ENCODE results near the gene GRM5.

GRM5 gene

GRCh38 chr11:88626216-88626615 lies 439.6 kb downstream of the GRM5 start:
- no peaks in the 10 kb centered on the region for H3K9me3 ChIP-seq (ENCODE audit: control insufficient read depth in 1 of 2, low read length in 2 of 2)
- H3K4me3 ChIP-seq (ENCODE audit: low read depth in 1 of 2, low read length in 2 of 2) = no peak overlapping the region
- no peak overlapping the region for H3K27ac ChIP-seq (ENCODE audit: low read depth, low read length)
- H3K9ac ChIP-seq (ENCODE audit: low read depth in 1 of 2, low read length in 2 of 2) = no peak overlapping the region
- no peaks in the 10 kb centered on the region for H3K4me1 ChIP-seq (ENCODE audit: control insufficient read depth in 1 of 2, insufficient read depth in 2 of 2, low read length in 2 of 2)
- H3K36me3 ChIP-seq (ENCODE audit: control insufficient read depth in 1 of 2, insufficient read depth in 2 of 2, low read length in 2 of 2) = no peaks in the 10 kb centered on the region
- H3K27me3 ChIP-seq (ENCODE audit: control insufficient read depth in 1 of 2, insufficient read depth in 2 of 2, low read length in 2 of 2) = no peaks in the 10 kb centered on the region

- H3K4me1 ChIP-seq (ENCODE audit: control insufficient read depth in 1 of 2, insufficient read depth in 2 of 2, low read length in 2 of 2) = no peaks in the 10 kb centered on the region
- H3K27ac ChIP-seq (ENCODE audit: low read depth, low read length) = no peak overlapping the region
- no peaks in the 10 kb centered on the region for H3K36me3 ChIP-seq (ENCODE audit: control insufficient read depth in 1 of 2, insufficient read depth in 2 of 2, low read length in 2 of 2)
Observed at GRCh38 chr11:88623531-88623930, 442.3 kb downstream of the GRM5 start.

GRCh38 chr11:88620568-88621130 lies 445.1 kb downstream of the GRM5 start:
- Histone ChIP-seq H3K4me1 (ENCODE audit: control insufficient read depth in 1 of 2, insufficient read depth in 2 of 2, low read length in 2 of 2) (no peaks in the 10 kb centered on the region), H3K27ac (ENCODE audit: low read depth, low read length) (no peak overlapping the region), H3K9me3 (ENCODE audit: control insufficient read depth in 1 of 2, low read length in 2 of 2) (no peaks in the 10 kb centered on the region), H3K27me3 (ENCODE audit: control insufficient read depth in 1 of 2, insufficient read depth in 2 of 2, low read length in 2 of 2) (no peaks in the 10 kb centered on the region), H3K36me3 (ENCODE audit: control insufficient read depth in 1 of 2, insufficient read depth in 2 of 2, low read length in 2 of 2) (no peaks in the 10 kb centered on the region), H3K4me3 (ENCODE audit: low read depth in 1 of 2, low read length in 2 of 2) (no peak overlapping the region), H3K9ac (ENCODE audit: low read depth in 1 of 2, low read length in 2 of 2) (no peak overlapping the region)

More at GRCh38 chr11:88623531-88623930, 442.3 kb downstream of the GRM5 start:
- H3K9me3 ChIP-seq (ENCODE audit: control insufficient read depth in 1 of 2, low read length in 2 of 2) = no peaks in the 10 kb centered on the region
- H3K9ac ChIP-seq (ENCODE audit: low read depth in 1 of 2, low read length in 2 of 2) = no peak overlapping the region
- no peak overlapping the region for H3K4me3 ChIP-seq (ENCODE audit: low read depth in 1 of 2, low read length in 2 of 2)
- no peaks in the 10 kb centered on the region for H3K27me3 ChIP-seq (ENCODE audit: control insufficient read depth in 1 of 2, insufficient read depth in 2 of 2, low read length in 2 of 2)

- no peaks in the 10 kb centered on the region for H3K27me3 ChIP-seq (ENCODE audit: control insufficient read depth in 1 of 2, insufficient read depth in 2 of 2, low read length in 2 of 2)
- H3K4me3 ChIP-seq (ENCODE audit: low read depth in 1 of 2, low read length in 2 of 2) = no peak overlapping the region
- H3K4me1 ChIP-seq (ENCODE audit: control insufficient read depth in 1 of 2, insufficient read depth in 2 of 2, low read length in 2 of 2) = no peaks in the 10 kb centered on the region
- H3K27ac ChIP-seq (ENCODE audit: low read depth, low read length) = no peak overlapping the region
- no peaks in the 10 kb centered on the region for H3K36me3 ChIP-seq (ENCODE audit: control insufficient read depth in 1 of 2, insufficient read depth in 2 of 2, low read length in 2 of 2)
- no peak overlapping the region for H3K9ac ChIP-seq (ENCODE audit: low read depth in 1 of 2, low read length in 2 of 2)
- no peaks in the 10 kb centered on the region for H3K9me3 ChIP-seq (ENCODE audit: control insufficient read depth in 1 of 2, low read length in 2 of 2)
Observed at GRCh38 chr11:88619656-88620385, 446.0 kb downstream of the GRM5 start.

GRCh38 chr11:88619071-88619425 lies 446.7 kb downstream of the GRM5 start:
- Histone ChIP-seq H3K27me3 (ENCODE audit: control insufficient read depth in 1 of 2, insufficient read depth in 2 of 2, low read length in 2 of 2) (no peaks in the 10 kb centered on the region), H3K9ac (ENCODE audit: low read depth in 1 of 2, low read length in 2 of 2) (no peak overlapping the region), H3K4me3 (ENCODE audit: low read depth in 1 of 2, low read length in 2 of 2) (no peak overlapping the region), H3K4me1 (ENCODE audit: control insufficient read depth in 1 of 2, insufficient read depth in 2 of 2, low read length in 2 of 2) (no peaks in the 10 kb centered on the region), H3K36me3 (ENCODE audit: control insufficient read depth in 1 of 2, insufficient read depth in 2 of 2, low read length in 2 of 2) (no peaks in the 10 kb centered on the region), H3K27ac (ENCODE audit: low read depth, low read length) (no peak overlapping the region), H3K9me3 (ENCODE audit: control insufficient read depth in 1 of 2, low read length in 2 of 2) (no peaks in the 10 kb centered on the region)

- no peaks in the 10 kb centered on the region for H3K9me3 ChIP-seq (ENCODE audit: control insufficient read depth in 1 of 2, low read length in 2 of 2)
Observed at GRCh38 chr11:88618327-88619070, 447.3 kb downstream of the GRM5 start.

GRCh38 chr11:88617226-88617625 lies 448.6 kb downstream of the GRM5 start:
- no peak overlapping the region for H3K4me3 ChIP-seq (ENCODE audit: low read depth in 1 of 2, low read length in 2 of 2)
- no peaks in the 10 kb centered on the region for H3K36me3 ChIP-seq (ENCODE audit: control insufficient read depth in 1 of 2, insufficient read depth in 2 of 2, low read length in 2 of 2)
- H3K9ac ChIP-seq (ENCODE audit: low read depth in 1 of 2, low read length in 2 of 2) = no peak overlapping the region
- H3K4me1 ChIP-seq (ENCODE audit: control insufficient read depth in 1 of 2, insufficient read depth in 2 of 2, low read length in 2 of 2) = no peaks in the 10 kb centered on the region
- H3K27me3 ChIP-seq (ENCODE audit: control insufficient read depth in 1 of 2, insufficient read depth in 2 of 2, low read length in 2 of 2) = no peaks in the 10 kb centered on the region
- H3K9me3 ChIP-seq (ENCODE audit: control insufficient read depth in 1 of 2, low read length in 2 of 2) = no peaks in the 10 kb centered on the region
- no peak overlapping the region for H3K27ac ChIP-seq (ENCODE audit: low read depth, low read length)

More at GRCh38 chr11:88618327-88619070, 447.3 kb downstream of the GRM5 start:
- H3K4me3 ChIP-seq (ENCODE audit: low read depth in 1 of 2, low read length in 2 of 2) = no peak overlapping the region
- H3K4me1 ChIP-seq (ENCODE audit: control insufficient read depth in 1 of 2, insufficient read depth in 2 of 2, low read length in 2 of 2) = no peaks in the 10 kb centered on the region
- H3K27me3 ChIP-seq (ENCODE audit: control insufficient read depth in 1 of 2, insufficient read depth in 2 of 2, low read length in 2 of 2) = no peaks in the 10 kb centered on the region
- no peaks in the 10 kb centered on the region for H3K36me3 ChIP-seq (ENCODE audit: control insufficient read depth in 1 of 2, insufficient read depth in 2 of 2, low read length in 2 of 2)
- no peak overlapping the region for H3K27ac ChIP-seq (ENCODE audit: low read depth, low read length)
- H3K9ac ChIP-seq (ENCODE audit: low read depth in 1 of 2, low read length in 2 of 2) = no peak overlapping the region

GRCh38 chr11:88604260-88604659 lies 461.5 kb downstream of the GRM5 start:
- Histone ChIP-seq H3K4me1 (ENCODE audit: control insufficient read depth in 1 of 2, insufficient read depth in 2 of 2, low read length in 2 of 2) (no peaks in the 10 kb centered on the region), H3K27ac (ENCODE audit: low read depth, low read length) (no peak overlapping the region), H3K27me3 (ENCODE audit: control insufficient read depth in 1 of 2, insufficient read depth in 2 of 2, low read length in 2 of 2) (no peaks in the 10 kb centered on the region), H3K4me3 (ENCODE audit: low read depth in 1 of 2, low read length in 2 of 2) (no peak overlapping the region), H3K9ac (ENCODE audit: low read depth in 1 of 2, low read length in 2 of 2) (no peak overlapping the region), H3K36me3 (ENCODE audit: control insufficient read depth in 1 of 2, insufficient read depth in 2 of 2, low read length in 2 of 2) (no peaks in the 10 kb centered on the region), H3K9me3 (ENCODE audit: control insufficient read depth in 1 of 2, low read length in 2 of 2) (no peaks in the 10 kb centered on the region)

- Histone ChIP-seq H3K27ac (ENCODE audit: low read depth, low read length) (no peak overlapping the region), H3K9me3 (ENCODE audit: control insufficient read depth in 1 of 2, low read length in 2 of 2) (no peaks in the 10 kb centered on the region), H3K9ac (ENCODE audit: low read depth in 1 of 2, low read length in 2 of 2) (no peak overlapping the region), H3K4me3 (ENCODE audit: low read depth in 1 of 2, low read length in 2 of 2) (no peak overlapping the region), H3K27me3 (ENCODE audit: control insufficient read depth in 1 of 2, insufficient read depth in 2 of 2, low read length in 2 of 2) (no peaks in the 10 kb centered on the region), H3K36me3 (ENCODE audit: control insufficient read depth in 1 of 2, insufficient read depth in 2 of 2, low read length in 2 of 2) (no peaks in the 10 kb centered on the region), H3K4me1 (ENCODE audit: control insufficient read depth in 1 of 2, insufficient read depth in 2 of 2, low read length in 2 of 2) (no peaks in the 10 kb centered on the region)
Observed at GRCh38 chr11:88603091-88603867, 462.5 kb downstream of the GRM5 start.

- no peaks in the 10 kb centered on the region for H3K4me1 ChIP-seq (ENCODE audit: control insufficient read depth in 1 of 2, insufficient read depth in 2 of 2, low read length in 2 of 2)
- H3K9ac ChIP-seq (ENCODE audit: low read depth in 1 of 2, low read length in 2 of 2) = no peak overlapping the region
- no peaks in the 10 kb centered on the region for H3K9me3 ChIP-seq (ENCODE audit: control insufficient read depth in 1 of 2, low read length in 2 of 2)
- no peak overlapping the region for H3K27ac ChIP-seq (ENCODE audit: low read depth, low read length)
- no peaks in the 10 kb centered on the region for H3K27me3 ChIP-seq (ENCODE audit: control insufficient read depth in 1 of 2, insufficient read depth in 2 of 2, low read length in 2 of 2)
- no peak overlapping the region for H3K4me3 ChIP-seq (ENCODE audit: low read depth in 1 of 2, low read length in 2 of 2)
- no peaks in the 10 kb centered on the region for H3K36me3 ChIP-seq (ENCODE audit: control insufficient read depth in 1 of 2, insufficient read depth in 2 of 2, low read length in 2 of 2)
Observed at GRCh38 chr11:88597387-88597786, 468.4 kb downstream of the GRM5 start.

Data from duodenal mucosa (tissue), 2 donors.